ENCODE data around the gene C2CD2. TPM values are rescaled to one million over a fixed set of nuclear protein-coding genes. Genes with fewer than 3 reads are reported as not detected.

Gene C2CD2
- total RNA-seq, 6 experiments from 2014 or later, result 14.4 to 19.9 (median 17.2) TPM

GRCh38 chr21:41846033-41846317 is 107.8 kb downstream of the C2CD2 start:
- Mint-ChIP-seq H3K36me3 (ENCODE audit: low read depth) (peaks cover 17% of the 10 kb centered on the region), H3K27me3 (ENCODE audit: insufficient read depth) (no peaks in the 10 kb centered on the region), H3K27ac (no peak overlapping the region), H3K4me1 (ENCODE audit: low read depth) (0 out of 2 replicates have a peak, but pooled peaks cover 4% of the 10 kb centered on the region), H3K9me3 (peaks cover 3% of the 10 kb centered on the region), H3K4me3 (no peak overlapping the region)
- TF ChIP-seq CTCF (IDR thresholded peaks at IDR 0.05), result no peak
- DNase-seq, result no peak

- Mint-ChIP-seq H3K36me3 (ENCODE audit: low read depth) (peaks cover 18% of the 10 kb centered on the region), H3K9me3 (peaks cover 8% of the 10 kb centered on the region), H3K4me1 (ENCODE audit: low read depth) (0 out of 2 replicates have a peak, but pooled peaks cover 4% of the 10 kb centered on the region), H3K4me3 (no peak overlapping the region), H3K27ac (no peak overlapping the region), H3K27me3 (ENCODE audit: insufficient read depth) (no peaks in the 10 kb centered on the region)
- no peak for DNase-seq
- TF ChIP-seq CTCF (IDR thresholded peaks at IDR 0.05), result no peak
Measured at GRCh38 chr21:41845310-41846032, 108.3 kb downstream of the C2CD2 start.

GRCh38 chr21:41843584-41843983 is 110.2 kb downstream of the C2CD2 start:
- no peak for TF ChIP-seq CTCF (IDR thresholded peaks at IDR 0.05)
- DNase-seq, result no peak
- Mint-ChIP-seq H3K27ac (no peak overlapping the region), H3K36me3 (ENCODE audit: low read depth) (peaks cover 20% of the 10 kb centered on the region), H3K9me3 (peaks cover 8% of the 10 kb centered on the region), H3K4me3 (no peak overlapping the region), H3K4me1 (ENCODE audit: low read depth) (0 out of 2 replicates have a peak, but pooled peaks cover 4% of the 10 kb centered on the region), H3K27me3 (ENCODE audit: insufficient read depth) (no peaks in the 10 kb centered on the region)

GRCh38 chr21:41840880-41841279 is 112.9 kb downstream of the C2CD2 start:
- TF ChIP-seq CTCF (IDR thresholded peaks at IDR 0.05), result no peak

GRCh38 chr21:41839387-41840000 is 114.3 kb downstream of the C2CD2 start:
- Mint-ChIP-seq H3K36me3 (ENCODE audit: low read depth) (peaks cover 20% of the 10 kb centered on the region), H3K9me3 (peaks cover 8% of the 10 kb centered on the region), H3K4me1 (ENCODE audit: low read depth) (0 out of 2 replicates have a peak, but pooled peaks cover 4% of the 10 kb centered on the region), H3K27me3 (ENCODE audit: insufficient read depth) (no peaks in the 10 kb centered on the region; the same call in 1 of the 2 replicates), H3K4me3 (no peak overlapping the region), H3K27ac (no peak overlapping the region)
- no peak for DNase-seq
- TF ChIP-seq CTCF (IDR thresholded peaks at IDR 0.05), result no peak

More at GRCh38 chr21:41840880-41841279, 112.9 kb downstream of the C2CD2 start:
- no peaks in the 10 kb centered on the region; the same call in 1 of the 2 replicates for H3K27me3 Mint-ChIP-seq (ENCODE audit: insufficient read depth)
- H3K36me3 Mint-ChIP-seq (ENCODE audit: low read depth), result peaks cover 20% of the 10 kb centered on the region
- H3K9me3 Mint-ChIP-seq, result peaks cover 8% of the 10 kb centered on the region
- no peak for DNase-seq
- H3K4me3 Mint-ChIP-seq, result no peak overlapping the region
- 0 out of 2 replicates have a peak, but pooled peaks cover 4% of the 10 kb centered on the region for H3K4me1 Mint-ChIP-seq (ENCODE audit: low read depth)
- H3K27ac Mint-ChIP-seq, result no peak overlapping the region

Measured in HFFc6 (cell line).